Vein endothelial cell (primary cell): ENCODE results near the gene DUSP19. TPM values are rescaled to one million over a fixed set of nuclear protein-coding genes. Genes with fewer than 3 reads are reported as not detected.

ENCODE experiments used
- small RNA-seq: library from RNA; depleted of rRNA; stranded (forward); fragments of <200 nt; gene quantifications from one replicate; pipeline ENCODE3, GENCODE V24; 2012
- total RNA-seq: library from RNA; depleted of rRNA; stranded (reverse); fragments of >200 nt; gene quantifications from 2 replicates; pipeline ENCODE4 v1.2.3, GENCODE V29; 2012

Gene DUSP19
- 2.5 and 2.6 TPM in 2 replicates for total RNA-seq

GRCh38 chr2:183078464-183079138, at the start of gene DUSP19:
DUSP19 (plus strand) TSS chr2:183078747; CDS start chr2:183078934, 187 bp downstream.

DNA sequence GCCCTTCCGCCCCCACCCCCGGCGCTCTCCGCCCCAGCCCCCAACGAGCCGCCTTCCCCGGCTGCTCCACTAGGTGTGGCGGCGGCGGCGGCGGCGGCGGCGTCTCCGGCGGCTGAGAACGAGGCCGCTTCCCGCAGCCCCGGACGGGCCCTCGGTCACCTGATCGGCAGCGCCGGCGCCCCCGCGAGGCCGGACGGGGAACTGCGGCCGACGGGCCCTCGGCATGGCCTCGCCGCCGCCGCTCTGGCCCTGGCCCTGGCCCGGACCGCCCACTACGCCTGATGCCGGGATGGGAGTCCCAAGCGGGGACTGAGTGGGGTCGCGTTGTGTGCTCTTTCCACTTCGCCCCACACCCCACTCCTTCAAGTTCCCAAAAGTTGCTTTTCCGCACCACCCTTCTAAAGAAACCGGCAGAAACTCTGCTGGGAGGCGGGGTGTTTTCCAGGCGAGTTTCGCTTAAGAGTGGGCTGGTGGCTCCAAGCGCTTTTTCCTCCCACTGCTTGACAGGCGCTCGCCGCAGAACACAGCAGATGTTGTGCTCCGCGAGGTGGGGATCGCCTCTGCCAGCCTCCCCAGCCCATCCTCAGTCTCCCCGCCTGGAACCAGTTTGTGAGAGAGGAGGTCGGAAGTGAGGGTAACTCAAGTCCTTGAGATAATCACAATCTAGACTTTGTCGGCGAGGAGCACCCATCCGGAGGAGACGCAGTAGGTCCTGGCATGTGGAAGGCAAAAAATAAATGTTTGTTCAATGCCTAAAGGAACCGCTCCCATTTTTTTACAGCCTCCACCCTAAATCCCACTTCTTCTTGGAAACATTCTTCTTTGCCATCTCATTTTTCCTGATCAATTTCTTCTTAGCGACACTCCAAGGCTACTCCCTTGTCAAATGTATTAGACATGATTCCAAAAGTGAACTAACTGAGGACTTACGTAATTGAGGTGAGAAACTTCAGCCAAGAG, 39.9 kb upstream of the DUSP19 start, which contains the start of gene NCKAP1:
Gene NCKAP1 (minus strand): TSS at position 117 of the 960 bp plus-strand sequence. CDS start 358 bp downstream, outside the sequence.

GRCh38 chr2:183124222-183124956, 45.8 kb downstream of the DUSP19 start, which contains the start of gene NUP35:
NUP35 (plus strand) TSS chr2:183124443; CDS start chr2:183124458, 15 bp downstream.

Small RNA genes within 50 kb of the gene (small RNA-seq; reads per million reads assigned to genes)
- gene RF00599: not detected

Other genes starting within 250 kb of the DUSP19 start
- under 0.01 TPM in 1 of 2 replicates, not detected in the other for gene FRZB, start 212.1 kb upstream of the DUSP19 start, total RNA-seq
- gene NCKAP1, start 40.3 kb upstream of the DUSP19 start, total RNA-seq: 186 and 195 TPM in 2 replicates
- 17.0 and 18.0 TPM in 2 replicates for gene NUP35, start 45.7 kb downstream of the DUSP19 start, total RNA-seq